SK-N-SH treated with all-trans-retinoic acid at 6 μM for 48 hours (cell line): ENCODE results near the gene NUP210L.

Experiments
- ZFP30 ChIP-seq: fragments of 450-650 bp; formaldehyde crosslinking; IDR thresholded peaks from 2 replicates; pipeline ENCODE4 v1.5.0; 2022; ENCODE audit warnings: mild to moderate bottlenecking, moderate library complexity
- ZNF70 ChIP-seq: fragments of 450-650 bp; formaldehyde crosslinking; IDR thresholded peaks from 2 replicates; pipeline ENCODE4 v1.5.0; 2020; ENCODE audit warnings: mild to moderate bottlenecking, moderate library complexity
- TF ChIP-seq, protein P1 (sequence below): fragments of 250-450 bp; sonication (Bioruptor Pico); IDR thresholded peaks from 2 replicates; pipeline ENCODE4 v1.8.0; 2020; ENCODE audit warnings: mild to moderate bottlenecking, moderate library complexity, borderline replicate concordance

DNA sequence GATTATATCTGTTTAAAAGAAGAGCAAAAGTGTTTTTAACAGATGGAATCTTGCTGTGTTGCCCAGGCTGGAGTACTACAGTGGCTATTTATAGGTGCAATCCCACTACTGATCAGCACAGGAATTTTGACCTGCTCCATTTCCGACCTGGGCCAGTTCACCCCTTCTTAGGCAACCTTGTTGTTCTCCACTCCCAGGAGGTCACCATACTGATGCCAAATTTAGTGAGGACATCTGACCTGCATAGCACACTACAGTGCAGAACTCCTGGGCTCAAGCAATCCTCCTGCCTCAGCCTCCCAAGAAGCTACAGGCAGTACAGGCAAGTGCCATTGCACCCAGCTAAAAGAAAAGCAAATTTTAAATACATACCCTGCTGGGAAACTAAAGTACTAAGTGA is 11.3 kb upstream of the NUP210L start:
- TF ChIP-seq ZNF70 (CRISPR knock-in tag) (no peak), ZFP30 (CRISPR knock-in tag) (no peak)
- TF ChIP-seq, protein P1, sequence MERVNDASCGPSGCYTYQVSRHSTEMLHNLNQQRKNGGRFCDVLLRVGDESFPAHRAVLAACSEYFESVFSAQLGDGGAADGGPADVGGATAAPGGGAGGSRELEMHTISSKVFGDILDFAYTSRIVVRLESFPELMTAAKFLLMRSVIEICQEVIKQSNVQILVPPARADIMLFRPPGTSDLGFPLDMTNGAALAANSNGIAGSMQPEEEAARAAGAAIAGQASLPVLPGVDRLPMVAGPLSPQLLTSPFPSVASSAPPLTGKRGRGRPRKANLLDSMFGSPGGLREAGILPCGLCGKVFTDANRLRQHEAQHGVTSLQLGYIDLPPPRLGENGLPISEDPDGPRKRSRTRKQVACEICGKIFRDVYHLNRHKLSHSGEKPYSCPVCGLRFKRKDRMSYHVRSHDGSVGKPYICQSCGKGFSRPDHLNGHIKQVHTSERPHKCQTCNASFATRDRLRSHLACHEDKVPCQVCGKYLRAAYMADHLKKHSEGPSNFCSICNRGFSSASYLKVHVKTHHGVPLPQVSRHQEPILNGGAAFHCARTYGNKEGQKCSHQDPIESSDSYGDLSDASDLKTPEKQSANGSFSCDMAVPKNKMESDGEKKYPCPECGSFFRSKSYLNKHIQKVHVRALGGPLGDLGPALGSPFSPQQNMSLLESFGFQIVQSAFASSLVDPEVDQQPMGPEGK (CRISPR knock-in tag): no peak
